B cell (primary cell): ENCODE data around the gene DDO.

Experiments used
- CTCF ChIP-seq: fragments of 200-600 bp; IDR thresholded peaks from one replicate; pipeline ENCODE4 v1.8.0; 2022; ENCODE audit warnings: antibody characterized with exemption, mild to moderate bottlenecking
- EZH2 ChIP-seq: IDR thresholded peaks from 2 replicates; pipeline ENCODE4 v1.6.1; 2012; ENCODE audit warnings: borderline replicate concordance, low read depth, mild to moderate bottlenecking, moderate library complexity, low read length; ENCODE audit not compliant: insufficient read depth, poor library complexity, severe bottlenecking

- TF ChIP-seq CTCF = no peak
- TF ChIP-seq EZH2 = no peak
Measured at GRCh38 chr6:110385458-110385863, 29.9 kb downstream of the DDO start.
